NT2/D1 (cell line): ENCODE measurements around the gene NDUFS4.

Source experiments
- DNase-seq: peaks from one replicate; pipeline ENCODE4 v3.0.0-alpha.2; 2011; ENCODE audit warnings: low read depth, low spot score
- H3K27me3 ChIP-seq: 2 replicates; pipeline ENCODE4 v1.6.0; 2011; ENCODE audit warnings: mild to moderate bottlenecking; ENCODE audit not compliant: insufficient read length, insufficient read depth
- H3K36me3 ChIP-seq: 2 replicates; pipeline ENCODE4 v1.6.1; 2011; ENCODE audit warnings: mild to moderate bottlenecking, low read length, mixed read lengths; ENCODE audit not compliant: insufficient read depth, insufficient read length
- H3K4me1 ChIP-seq: 2 replicates; pipeline ENCODE4 v1.5.1; 2011; ENCODE audit not compliant: insufficient read depth, insufficient read length
- H3K4me3 ChIP-seq: 2 replicates; pipeline ENCODE4 v1.5.1; 2011; ENCODE audit warnings: low read depth; ENCODE audit not compliant: insufficient read length
- H3K9ac ChIP-seq: 2 replicates; pipeline ENCODE4 v1.6.0; 2011; ENCODE audit warnings: low read depth; ENCODE audit not compliant: insufficient read length
- H3K9me3 ChIP-seq: 2 replicates; pipeline ENCODE4 v1.5.1; 2011; ENCODE audit warnings: mild to moderate bottlenecking, low read length; ENCODE audit not compliant: insufficient read depth
- SUZ12 ChIP-seq: IDR thresholded peaks from 2 replicates; pipeline ENCODE4 v1.6.1; 2011; ENCODE audit not compliant: insufficient read length, insufficient read depth; ENCODE audit errors: extremely low read depth
- YY1 ChIP-seq: IDR thresholded peaks from 2 replicates; pipeline ENCODE4 v1.6.1; 2011; ENCODE audit not compliant: insufficient read length, insufficient read depth
- ZNF274 ChIP-seq: IDR thresholded peaks from 2 replicates; pipeline ENCODE4 v1.6.1; 2011; ENCODE audit warnings: mild to moderate bottlenecking, low read depth, low read length

NDUFS4 gene

GRCh38 chr5:53613061-53613460 lies 52.6 kb downstream of the NDUFS4 start:
- DNase-seq = no peak
- H3K36me3 ChIP-seq = no peaks in the 10 kb centered on the region
- no peaks in the 10 kb centered on the region for H3K4me1 ChIP-seq
- no peak overlapping the region for H3K4me3 ChIP-seq
- no peaks in the 10 kb centered on the region for H3K27me3 ChIP-seq
- H3K9ac ChIP-seq = no peak overlapping the region
- no peaks in the 10 kb centered on the region for H3K9me3 ChIP-seq
- TF ChIP-seq SUZ12 (no peak), ZNF274 (no peak), YY1 (no peak)

DNA sequence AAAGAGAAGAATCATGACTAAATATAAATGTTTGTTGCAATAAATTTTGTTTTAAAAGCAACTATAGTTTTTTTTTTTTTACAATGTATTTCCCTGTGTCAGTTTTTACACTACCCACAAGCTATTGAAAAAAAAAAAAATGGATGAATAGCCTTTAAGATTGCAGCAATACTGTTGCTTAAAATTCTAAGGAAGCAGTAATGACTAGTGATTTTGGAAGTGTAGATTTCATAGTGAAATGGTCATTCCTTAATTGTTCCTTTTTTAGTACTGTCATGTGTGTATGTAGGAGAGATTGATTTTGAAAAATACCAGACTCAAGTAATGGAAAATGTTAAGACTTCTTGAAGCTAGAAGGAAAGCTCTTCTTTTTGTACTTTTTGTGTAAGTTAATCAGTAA lies 53.1 kb downstream of the NDUFS4 start:
- Histone ChIP-seq H3K9me3 (no peaks in the 10 kb centered on the region), H3K4me1 (no peaks in the 10 kb centered on the region), H3K36me3 (no peaks in the 10 kb centered on the region), H3K4me3 (no peak overlapping the region), H3K9ac (no peak overlapping the region), H3K27me3 (no peaks in the 10 kb centered on the region)
- TF ChIP-seq YY1 = no peak
- no peak for TF ChIP-seq ZNF274
- TF ChIP-seq SUZ12 = no peak
- DNase-seq = no peak

- no peak for DNase-seq
- no peaks in the 10 kb centered on the region for H3K9me3 ChIP-seq
- H3K4me3 ChIP-seq = no peak overlapping the region
- H3K4me1 ChIP-seq = no peaks in the 10 kb centered on the region
- H3K36me3 ChIP-seq = no peaks in the 10 kb centered on the region
- H3K9ac ChIP-seq = no peak overlapping the region
- TF ChIP-seq ZNF274 = no peak
- TF ChIP-seq YY1 = no peak
- no peak for TF ChIP-seq SUZ12
- H3K27me3 ChIP-seq = no peaks in the 10 kb centered on the region
Measured at GRCh38 chr5:53614376-53614885, 54.0 kb downstream of the NDUFS4 start.

GRCh38 chr5:53616939-53617549 lies 56.6 kb downstream of the NDUFS4 start:
- DNase-seq = no peak
- Histone ChIP-seq H3K4me3 (no peak overlapping the region), H3K4me1 (no peaks in the 10 kb centered on the region), H3K27me3 (no peaks in the 10 kb centered on the region), H3K9ac (no peak overlapping the region), H3K36me3 (no peaks in the 10 kb centered on the region), H3K9me3 (no peaks in the 10 kb centered on the region)
- no peak for TF ChIP-seq YY1
- no peak for TF ChIP-seq SUZ12
- TF ChIP-seq ZNF274 = no peak

DNA sequence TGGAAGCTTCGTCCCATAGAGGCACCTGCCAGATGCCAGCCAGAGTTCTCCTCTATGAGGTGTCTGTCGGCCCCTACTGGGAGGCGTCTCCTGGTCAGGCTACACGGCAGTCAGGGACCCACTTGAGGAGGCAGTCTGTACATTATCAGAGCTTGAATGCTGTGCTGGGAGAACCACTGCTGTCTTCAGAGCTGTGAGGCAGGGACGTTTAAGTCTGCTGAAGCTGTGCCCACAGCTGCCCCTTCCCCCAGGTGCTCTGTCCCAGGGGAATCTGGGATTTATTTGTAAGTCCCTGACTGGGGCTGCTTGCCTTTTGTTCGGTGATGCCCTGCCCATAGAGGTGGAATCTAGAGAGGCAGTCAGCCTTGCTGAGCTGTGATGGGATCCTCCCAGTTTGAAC lies 70.8 kb downstream of the NDUFS4 start:
- peaks cover 11% of the 10 kb centered on the region; the same call in 1 of the 2 replicates for H3K9me3 ChIP-seq
- H3K27me3 ChIP-seq = no peaks in the 10 kb centered on the region
- peaks cover 4% of the 10 kb centered on the region for H3K36me3 ChIP-seq
- H3K4me3 ChIP-seq = no peak overlapping the region
- no peaks in the 10 kb centered on the region for H3K4me1 ChIP-seq
- no peak for DNase-seq
- TF ChIP-seq YY1 (no peak), SUZ12 (no peak), ZNF274 (no peak)
- H3K9ac ChIP-seq = no peak overlapping the region

DNA sequence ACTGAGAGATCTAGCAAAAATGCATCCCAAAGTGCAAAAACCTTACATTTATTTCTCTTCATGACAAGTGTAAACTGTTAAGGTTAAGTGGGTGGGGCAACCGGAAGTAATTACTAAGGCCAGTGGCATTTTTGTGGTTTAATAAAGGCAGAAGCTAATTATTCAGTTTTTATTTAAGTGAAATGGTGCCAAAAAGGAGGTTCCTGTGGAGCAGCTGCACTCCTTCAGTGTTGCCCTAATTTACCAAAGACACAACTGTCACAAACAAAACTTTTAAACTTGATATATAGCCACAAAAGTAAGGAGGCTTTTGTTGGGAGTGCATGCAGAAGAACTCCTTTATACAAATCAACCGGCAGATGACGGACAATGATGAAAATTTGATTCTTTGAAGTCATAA lies 81.6 kb downstream of the NDUFS4 start:
- no peak overlapping the region for H3K4me3 ChIP-seq
- H3K9ac ChIP-seq = no peak overlapping the region
- DNase-seq = no peak
- no peaks in the 10 kb centered on the region for H3K4me1 ChIP-seq
- no peaks in the 10 kb centered on the region for H3K36me3 ChIP-seq
- TF ChIP-seq ZNF274 = no peak
- no peak for TF ChIP-seq SUZ12
- no peak for TF ChIP-seq YY1
- no peaks in the 10 kb centered on the region for H3K27me3 ChIP-seq
- H3K9me3 ChIP-seq = no peaks in the 10 kb centered on the region

DNA sequence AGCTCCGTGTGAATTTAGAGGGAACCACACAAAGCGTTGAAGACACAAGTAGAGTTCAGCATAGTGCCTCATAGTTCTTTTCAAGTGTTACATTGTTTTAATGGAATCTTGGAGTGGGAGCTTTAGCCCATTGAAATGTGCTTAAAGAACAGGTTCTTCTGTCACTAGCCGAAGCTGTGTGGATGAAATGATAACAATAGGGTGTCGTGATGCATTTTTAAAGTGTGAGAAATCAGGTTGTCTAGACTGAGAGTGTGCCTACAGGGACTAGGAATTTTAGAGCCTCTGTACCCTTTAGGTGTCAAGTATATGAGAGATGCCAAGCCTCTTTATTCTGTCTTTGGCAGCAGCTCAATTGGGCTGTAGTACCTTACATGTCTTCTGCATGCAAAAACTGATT lies 83.0 kb downstream of the NDUFS4 start:
- DNase-seq = no peak
- Histone ChIP-seq H3K27me3 (no peaks in the 10 kb centered on the region), H3K4me3 (no peak overlapping the region), H3K36me3 (peaks cover 3% of the 10 kb centered on the region), H3K9me3 (no peaks in the 10 kb centered on the region), H3K9ac (no peak overlapping the region), H3K4me1 (no peaks in the 10 kb centered on the region)
- TF ChIP-seq YY1 = no peak
- no peak for TF ChIP-seq ZNF274
- no peak for TF ChIP-seq SUZ12
